ENCODE data around the gene DSP.

The DSP gene

GRCh38 chr6:7561153-7561964 lies 19.9 kb downstream of the DSP start:
- peak; percentile 30 for DNase-seq (ENCODE audit: low spot score)

GRCh38 chr6:7562769-7563168 lies 21.3 kb downstream of the DSP start:
- no peak for DNase-seq (ENCODE audit: low spot score)

GRCh38 chr6:7566107-7566506 lies 24.6 kb downstream of the DSP start:
- no peak for DNase-seq (ENCODE audit: low spot score)

- no peak for DNase-seq (ENCODE audit: low spot score)
Observed at GRCh38 chr6:7566617-7567173, 25.2 kb downstream of the DSP start.

- DNase-seq (ENCODE audit: low spot score) = no peak
Observed at GRCh38 chr6:7568021-7568420, 26.6 kb downstream of the DSP start.

GRCh38 chr6:7569082-7569481 lies 27.6 kb downstream of the DSP start:
- no peak for DNase-seq (ENCODE audit: low spot score)

GRCh38 chr6:7572213-7572943 lies 30.9 kb downstream of the DSP start:
- no peak for DNase-seq (ENCODE audit: low spot score)

- DNase-seq (ENCODE audit: low spot score) = no peak
Observed at GRCh38 chr6:7574500-7574899, 33.0 kb downstream of the DSP start.

- no peak for DNase-seq (ENCODE audit: low spot score)
Observed at GRCh38 chr6:7578516-7578915, 37.0 kb downstream of the DSP start.

GRCh38 chr6:7578931-7579330 lies 37.5 kb downstream of the DSP start:
- no peak for DNase-seq (ENCODE audit: low spot score)

- DNase-seq (ENCODE audit: low spot score) = no peak
Observed at GRCh38 chr6:7579851-7580250, 38.4 kb downstream of the DSP start.

GRCh38 chr6:7580537-7580926 lies 39.1 kb downstream of the DSP start:
- DNase-seq (ENCODE audit: low spot score) = no peak

- no peak for DNase-seq (ENCODE audit: low spot score)
Observed at GRCh38 chr6:7580927-7581618, 39.6 kb downstream of the DSP start.

- DNase-seq (ENCODE audit: low spot score) = no peak
Observed at GRCh38 chr6:7585287-7585930, 43.9 kb downstream of the DSP start.

GRCh38 chr6:7587631-7588100 lies 46.2 kb downstream of the DSP start:
- DNase-seq (ENCODE audit: low spot score) = no peak

GRCh38 chr6:7588506-7588905 lies 47.0 kb downstream of the DSP start:
- no peak for DNase-seq (ENCODE audit: low spot score)

- DNase-seq (ENCODE audit: low spot score) = no peak
Observed at GRCh38 chr6:7589221-7589620, 47.8 kb downstream of the DSP start.

GRCh38 chr6:7589949-7590917 lies 48.8 kb downstream of the DSP start, which contains the start of gene SNRNP48:
SNRNP48 (plus strand) TSS chr6:7590198; CDS start chr6:7590258, 60 bp downstream.
- DNase-seq (ENCODE audit: low spot score) = peak; percentile 93

- no peak for DNase-seq (ENCODE audit: low spot score)
Observed at GRCh38 chr6:7590918-7591302, 49.4 kb downstream of the DSP start.

GRCh38 chr6:7591770-7592169 lies 50.3 kb downstream of the DSP start:
- DNase-seq (ENCODE audit: low spot score) = no peak
